MCF 10A (cell line): ENCODE results near the gene ITPRIPL2. TPM values are rescaled to one million over a fixed set of nuclear protein-coding genes. Genes with fewer than 3 reads are reported as not detected.

Experiments
- BruUV-seq: library from RNA; stranded (reverse); fragments of 400-500 nt; replicated peaks from 2 replicates; lab custom pipeline; 2021; lab: Mats Ljungman, UMichigan
- CTCF ChIA-PET: fragments of 300-600 bp; sonication (Branson Sonifier 250); formaldehyde crosslinking; extraction: SDS; loops from one replicate; lab custom pipeline; 2021; ENCODE audit warnings: antibody characterized with exemption, inconsistent platforms; lab: Yijun Ruan, JAX
- POLR2A ChIA-PET: fragments of 300-600, 350-650 bp; sonication (Branson Sonifier 250); formaldehyde crosslinking; extraction: SDS; loops from one replicate; lab custom pipeline; 2020; ENCODE audit warnings: antibody characterized with exemption, inconsistent platforms; lab: Yijun Ruan, JAX
- DNase-seq: peaks from one replicate; pipeline ENCODE4 v3.0.0-alpha.2; 2018; ENCODE audit not compliant: unreplicated experiment
- H3K27ac Mint-ChIP-seq: one replicate; pipeline ENCODE4 v1.8.0; 2022; ENCODE audit warnings: mild to moderate bottlenecking, low read depth, mixed read lengths; ENCODE audit not compliant: unreplicated experiment
- H3K27me3 Mint-ChIP-seq: one replicate; pipeline ENCODE4 v1.8.0; 2022; ENCODE audit warnings: mixed read lengths; ENCODE audit not compliant: insufficient read depth, unreplicated experiment
- H3K36me3 Mint-ChIP-seq: one replicate; pipeline ENCODE4 v1.8.0; 2022; ENCODE audit warnings: mild to moderate bottlenecking, moderate library complexity, mixed read lengths; ENCODE audit not compliant: insufficient read depth, unreplicated experiment
- H3K4me1 Mint-ChIP-seq: one replicate; pipeline ENCODE4 v1.8.0; 2022; ENCODE audit warnings: mixed read lengths; ENCODE audit not compliant: insufficient read depth, unreplicated experiment
- H3K4me3 Mint-ChIP-seq: one replicate; pipeline ENCODE4 v1.8.0; 2022; ENCODE audit warnings: mild to moderate bottlenecking, moderate library complexity, mixed read lengths; ENCODE audit not compliant: unreplicated experiment
- H3K9me3 Mint-ChIP-seq: one replicate; pipeline ENCODE4 v1.8.0; 2022; ENCODE audit warnings: mixed read lengths; ENCODE audit not compliant: unreplicated experiment
- CTCF ChIP-seq: fragments of 200-600 bp; IDR thresholded peaks from one replicate; pipeline ENCODE4 v1.8.0; 2022; ENCODE audit warnings: antibody characterized with exemption, mild to moderate bottlenecking; ENCODE audit not compliant: unreplicated experiment
- intact Hi-C: fragments of 100-400 bp; cut with micrococcal nuclease; formaldehyde crosslinking; loops from 2 replicates; pipeline ENCODE4 v1.14.1; 2022
- total RNA-seq: library from RNA; stranded (reverse); gene quantifications from 2 replicates; pipeline ENCODE4 v1.2.3, GENCODE V29; 2022

The ITPRIPL2 gene
- total RNA-seq, 1 experiment from 2014 or later, result 49.3 TPM

DNA sequence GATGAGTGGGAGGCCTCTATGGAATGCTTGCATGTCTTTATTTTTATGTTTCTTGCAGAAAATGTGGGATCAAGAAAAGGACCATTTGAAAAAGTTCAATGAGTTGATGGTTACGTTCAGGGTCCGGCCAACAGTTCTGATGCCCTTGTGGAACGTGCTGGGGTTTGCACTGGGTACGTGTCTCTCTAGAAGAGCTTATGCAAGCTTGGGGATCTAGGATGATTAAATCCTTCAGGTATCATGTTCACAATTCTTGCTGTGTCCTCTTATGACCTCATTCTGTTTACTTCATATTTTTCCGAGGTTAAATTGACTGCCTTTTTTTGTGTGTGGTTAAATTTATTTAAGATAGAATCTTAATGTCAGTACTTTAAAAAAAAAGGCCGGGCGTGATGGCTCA, 39.9 kb upstream of the ITPRIPL2 start:
- no peak overlapping the region for H3K4me3 Mint-ChIP-seq
- no peaks in the 10 kb centered on the region for H3K27me3 Mint-ChIP-seq
- H3K9me3 Mint-ChIP-seq, result no peaks in the 10 kb centered on the region
- peaks cover 6% of the 10 kb centered on the region for H3K4me1 Mint-ChIP-seq
- ChIA-PET POLR2A (interaction anchor here (1.2 to 2.2 kb wide), 2 partner anchors 89 to 91 kb away, joined by 3 to 4 read pairs; partner anchors contain the start of gene TMC7), CTCF (interaction anchor here (0.9 to 7.2 kb wide), 7 partner anchors 12 to 315 kb away, joined by 3 to 202 read pairs (median 6); partner anchors contain the start of gene TMC7)
- BruUV-seq, result no TSS peak
- no peak overlapping the region for H3K27ac Mint-ChIP-seq
- no peak for DNase-seq
- H3K36me3 Mint-ChIP-seq, result peaks cover 49% of the 10 kb centered on the region
- intact Hi-C loops, result no loop called here
- TF ChIP-seq CTCF, result no peak

- no peak overlapping the region for H3K4me3 Mint-ChIP-seq
- BruUV-seq, result no TSS peak
- no peaks in the 10 kb centered on the region for H3K9me3 Mint-ChIP-seq
- peaks cover 6% of the 10 kb centered on the region for H3K4me1 Mint-ChIP-seq
- H3K27me3 Mint-ChIP-seq, result no peaks in the 10 kb centered on the region
- no peak overlapping the region for H3K27ac Mint-ChIP-seq
- CTCF ChIA-PET, result interaction anchor here (0.6 to 1.2 kb wide), 5 partner anchors 93 to 427 kb away, joined by 3 to 19 read pairs (median 4); partner anchors contain the start of gene TMC7
- intact Hi-C loops, result no loop called here
- TF ChIP-seq CTCF, result no peak
- DNase-seq, result no peak
- POLR2A ChIA-PET, result no interaction called here
- H3K36me3 Mint-ChIP-seq, result peaks cover 51% of the 10 kb centered on the region
Measured at GRCh38 chr16:19075511-19075910, 38.3 kb upstream of the ITPRIPL2 start.

DNA sequence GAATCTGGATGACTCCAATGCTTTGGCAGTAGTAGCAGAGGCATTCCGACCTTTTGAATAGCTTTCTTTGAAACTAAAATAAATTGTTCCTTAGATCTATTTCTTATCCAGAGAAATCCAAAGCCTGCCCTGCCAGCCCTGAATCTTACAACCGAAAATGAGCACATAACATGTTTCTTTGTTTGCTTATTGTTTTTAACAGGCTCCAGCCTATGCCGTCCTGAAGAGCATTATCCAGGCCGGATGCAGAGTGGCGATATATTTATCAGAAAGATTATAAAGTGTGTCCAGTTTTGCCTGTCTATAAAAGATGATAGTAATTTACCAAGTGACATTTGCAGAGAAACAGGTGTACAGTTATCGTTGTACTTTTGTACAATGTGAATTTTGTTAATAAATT, 35.9 kb upstream of the ITPRIPL2 start:
- POLR2A ChIA-PET, result interaction anchor here (0.7 kb wide), 1 partner anchor 36 kb away, joined by 3 read pairs; the partner anchor contains the start of gene ITPRIPL2
- CTCF ChIA-PET, result interaction anchor here (0.7 to 2.2 kb wide), 4 partner anchors 8 to 108 kb away, joined by 3 to 13 read pairs (median 6); partner anchors contain the start of genes COQ7 and TMC7
- DNase-seq, result no peak
- no peak for TF ChIP-seq CTCF
- Mint-ChIP-seq H3K4me3 (no peak overlapping the region), H3K36me3 (peaks cover 52% of the 10 kb centered on the region), H3K4me1 (no peaks in the 10 kb centered on the region), H3K27ac (no peak overlapping the region), H3K27me3 (no peaks in the 10 kb centered on the region), H3K9me3 (no peaks in the 10 kb centered on the region)
- intact Hi-C loops, result no loop called here
- no TSS peak for BruUV-seq

GRCh38 chr16:19083670-19084069, 30.1 kb upstream of the ITPRIPL2 start:
- Mint-ChIP-seq H3K27me3 (no peaks in the 10 kb centered on the region), H3K36me3 (peaks cover 18% of the 10 kb centered on the region), H3K4me1 (no peaks in the 10 kb centered on the region), H3K9me3 (no peaks in the 10 kb centered on the region), H3K27ac (no peak overlapping the region), H3K4me3 (no peak overlapping the region)
- POLR2A ChIA-PET, result no interaction called here
- intact Hi-C loops, result no loop called here
- no TSS peak for BruUV-seq
- TF ChIP-seq CTCF, result no peak
- CTCF ChIA-PET, result interaction anchor here (0.6 to 8.7 kb wide), 5 partner anchors 11 to 475 kb away, joined by 3 to 154 read pairs (median 29); partner anchors contain the start of gene TMC7
- DNase-seq, result no peak
